ENCODE data around the gene TMEM179.

Gene TMEM179

GRCh38 chr14:104567141-104567956, 37.2 kb downstream of the TMEM179 start:
- no peak for DNase-seq

DNA sequence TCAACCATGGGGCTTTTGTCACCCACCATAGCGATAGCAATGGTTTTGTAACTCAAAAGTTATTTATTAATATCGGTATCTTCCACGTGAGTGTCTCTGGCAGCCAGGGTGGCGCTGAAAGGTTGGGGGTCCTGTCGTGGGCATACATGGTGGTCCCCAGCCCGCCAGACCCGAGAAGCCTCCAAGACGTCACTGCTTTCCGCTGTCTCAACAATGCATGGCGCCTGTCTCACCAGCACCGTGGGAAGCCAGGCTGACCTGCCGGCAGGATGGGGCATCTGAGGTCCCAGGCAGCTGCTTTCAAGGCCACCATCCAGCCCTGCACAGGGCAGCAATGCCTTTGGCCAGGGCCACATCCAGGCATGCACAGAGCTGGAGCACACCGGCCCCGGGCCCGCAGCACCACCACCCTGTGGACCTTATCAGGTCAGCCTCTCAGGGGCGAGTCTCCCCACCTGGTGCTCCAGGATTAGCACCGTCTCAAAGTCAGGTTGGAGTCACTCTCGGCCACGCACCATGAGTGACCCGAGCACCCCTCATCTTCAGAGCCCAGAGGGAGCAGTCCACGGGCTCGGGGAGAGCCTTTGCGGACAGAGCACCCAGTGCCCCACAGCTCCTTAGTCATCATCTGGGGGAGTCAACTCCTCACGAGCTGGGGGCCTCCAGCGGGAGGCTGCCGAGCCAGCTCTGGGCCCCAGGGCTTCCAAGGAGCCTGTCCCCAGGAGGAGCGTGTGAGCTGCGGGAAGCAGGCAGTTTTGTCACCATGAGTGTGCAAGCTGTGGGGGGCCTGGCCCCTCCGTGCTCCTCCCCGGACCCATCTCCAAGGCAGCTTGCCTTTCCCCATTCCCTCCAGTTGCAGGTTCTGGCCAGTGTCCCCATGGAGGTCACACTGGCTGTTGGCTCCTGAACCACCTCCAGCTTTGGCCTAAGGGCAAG, 39.6 kb downstream of the TMEM179 start:
- DNase-seq: no peak

DNA sequence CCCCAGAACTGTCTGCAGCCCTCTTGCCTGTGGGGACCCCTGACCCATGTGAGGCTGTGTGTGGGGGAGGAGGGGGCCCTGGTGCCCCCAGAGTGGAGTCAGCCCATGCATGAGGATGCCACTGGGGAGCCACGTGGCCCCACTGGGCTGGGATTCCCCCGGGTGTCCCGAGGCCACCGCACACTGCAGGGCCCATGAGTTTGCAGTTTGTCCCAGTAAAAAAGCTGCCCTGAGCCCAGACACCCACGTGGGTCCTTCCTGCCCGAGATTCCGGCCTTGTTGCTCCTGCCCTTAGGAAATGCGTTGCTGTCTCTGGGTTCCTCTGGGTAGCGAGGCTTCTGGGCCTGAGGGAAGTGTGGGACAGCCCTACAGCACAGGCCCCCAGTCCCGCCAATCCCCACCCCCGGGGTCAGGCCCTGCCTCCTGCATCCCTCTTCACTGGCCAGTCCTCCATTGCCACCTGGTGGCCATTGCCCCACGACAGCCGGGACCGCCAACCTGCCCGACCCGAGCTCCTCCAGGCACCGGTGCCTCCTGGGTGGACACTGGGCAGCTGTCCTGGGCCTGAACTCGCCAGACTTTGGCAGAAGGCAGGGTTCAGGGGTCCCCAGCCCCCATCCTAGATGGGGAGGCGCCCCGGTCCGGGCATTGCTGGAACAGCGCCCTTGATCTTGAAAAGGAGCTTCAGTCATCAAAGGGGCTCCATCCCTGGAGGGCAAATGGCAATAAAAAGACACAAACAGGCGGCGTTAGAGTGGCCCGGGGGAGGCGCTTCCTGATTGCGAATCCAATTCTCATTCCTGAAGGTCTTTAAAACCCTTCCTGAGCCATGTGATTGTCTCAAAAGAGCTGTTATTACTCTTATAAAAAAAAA, 40.6 kb downstream of the TMEM179 start:
- peak; percentile 73 to 77 for DNase-seq

DNA sequence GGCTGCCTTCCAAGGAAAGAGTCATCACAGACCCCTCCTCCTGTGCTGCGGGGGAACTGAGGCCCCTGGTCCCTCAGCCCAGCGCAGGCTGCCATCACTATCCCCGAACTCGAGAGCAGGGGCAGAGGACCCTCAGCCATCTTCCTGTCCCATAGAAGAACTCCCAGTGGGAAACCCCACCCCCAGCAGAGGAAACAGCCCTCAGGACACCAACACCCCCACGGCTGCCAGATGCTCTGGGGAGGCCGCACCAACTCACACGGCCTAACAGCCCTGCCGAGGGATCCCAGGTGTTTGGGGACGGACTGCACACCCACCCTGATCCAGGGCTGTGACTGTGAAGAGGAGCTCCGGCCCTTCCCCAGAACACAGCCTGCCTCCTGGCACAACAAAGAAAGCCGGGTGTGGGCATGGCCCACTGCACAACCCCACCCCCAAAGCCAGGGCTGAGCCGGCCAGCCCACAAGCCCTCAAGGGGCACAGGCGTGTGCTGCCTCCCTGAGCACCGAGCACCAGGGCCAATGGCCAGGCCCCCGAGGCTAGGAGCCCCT, 41.3 kb downstream of the TMEM179 start:
- DNase-seq: no peak

DNA sequence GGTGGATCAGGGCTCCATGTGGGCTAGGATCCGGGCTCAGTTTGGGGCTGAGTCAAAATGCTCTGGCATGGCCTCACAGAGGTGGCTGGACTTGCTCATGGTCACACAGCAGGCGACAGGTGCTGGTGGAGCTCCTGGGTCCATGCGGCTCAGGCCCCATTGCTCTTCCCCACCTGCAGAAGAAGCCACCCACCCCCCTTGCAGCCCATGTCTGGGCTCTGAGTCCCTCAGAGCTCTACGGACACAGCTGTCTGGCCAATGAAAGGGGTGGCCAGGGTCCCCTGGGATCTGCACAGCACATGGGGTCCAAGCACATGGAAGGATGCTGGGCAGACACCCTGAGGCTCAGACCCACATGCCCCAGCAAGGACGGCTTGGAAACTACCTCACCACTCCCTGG, 42.0 kb downstream of the TMEM179 start:
- no peak for DNase-seq

DNA sequence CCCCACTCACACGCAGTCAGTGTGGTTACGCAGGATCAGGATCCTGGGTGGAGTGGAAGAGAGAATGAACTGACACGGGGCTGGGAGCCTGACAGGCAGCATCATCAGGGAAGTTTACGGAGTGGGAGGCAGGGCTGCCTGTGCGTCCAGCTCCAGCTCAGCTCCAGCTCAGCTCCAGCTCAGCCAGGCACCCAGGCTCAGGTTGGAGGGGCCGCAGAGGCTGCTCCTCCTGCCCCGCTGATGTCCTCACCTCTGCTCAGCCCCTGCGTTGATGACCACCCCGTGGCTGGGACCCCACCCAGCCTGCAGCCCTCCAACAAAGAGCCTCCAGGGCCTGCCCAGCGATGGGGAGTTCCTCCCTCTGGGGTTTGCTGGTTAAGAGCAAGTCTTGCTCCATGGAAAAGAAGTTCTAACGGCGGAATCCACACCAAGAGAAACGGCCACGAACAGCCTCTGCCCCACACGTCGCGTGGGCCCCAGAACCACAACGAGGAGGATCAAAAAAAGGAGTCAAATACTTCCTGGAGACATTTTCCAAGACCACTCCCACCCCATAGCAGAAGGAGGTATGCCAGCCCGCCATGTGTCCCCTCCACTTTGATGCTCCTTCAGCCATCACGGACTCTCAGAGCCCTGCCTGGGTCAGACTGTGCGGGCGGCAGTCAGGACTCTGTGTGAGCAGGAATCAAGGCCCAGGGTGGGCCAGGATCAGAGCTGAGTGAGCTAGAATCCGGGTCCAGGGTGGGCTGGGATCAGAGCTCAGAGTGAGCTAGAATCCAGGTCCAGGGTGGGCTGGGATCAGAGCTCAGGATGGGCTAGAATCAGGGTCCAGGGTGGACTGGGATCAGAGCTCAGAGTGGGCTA, 42.7 kb downstream of the TMEM179 start:
- no peak for DNase-seq

GRCh38 chr14:104561124-104561557, 43.4 kb downstream of the TMEM179 start:
- DNase-seq: no peak

GRCh38 chr14:104560586-104560945, 44.0 kb downstream of the TMEM179 start:
- DNase-seq: no peak

DNA sequence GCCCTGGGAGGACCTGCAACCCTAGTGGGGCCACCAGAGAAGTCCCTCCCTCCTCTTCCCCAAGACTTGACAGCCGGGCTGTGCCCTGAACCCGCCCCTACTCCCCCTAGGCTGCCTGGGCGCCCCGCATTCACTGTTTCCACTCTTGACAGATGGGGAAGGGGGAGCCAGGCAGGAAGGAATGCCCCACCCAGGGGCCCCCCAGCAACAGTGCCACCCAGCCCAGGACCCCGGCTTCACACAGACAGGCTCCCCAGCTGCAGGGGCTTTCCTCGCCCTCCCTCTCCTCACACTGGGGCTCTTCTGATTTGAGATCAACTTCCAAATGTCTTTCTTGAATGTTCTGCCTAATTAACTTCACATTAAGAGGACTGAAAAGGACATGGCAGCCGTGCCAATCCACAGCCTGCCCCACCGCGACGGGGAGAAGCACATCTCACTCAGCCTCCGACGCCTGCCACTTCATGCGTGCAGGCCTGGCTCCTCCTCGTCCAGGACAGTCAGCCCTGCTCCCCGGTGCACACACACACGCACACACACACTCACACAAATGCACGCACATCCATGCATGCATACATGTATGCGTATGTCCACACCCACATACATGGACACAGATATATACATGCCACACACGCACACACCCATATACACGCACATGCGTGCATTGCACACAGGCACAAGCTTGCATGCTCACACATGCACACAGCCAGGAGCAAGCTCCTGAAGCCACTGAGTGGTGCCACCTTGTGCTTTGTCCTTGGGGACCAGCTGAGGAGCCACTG, 44.6 kb downstream of the TMEM179 start:
- no peak for DNase-seq

- DNase-seq: no peak
Measured at GRCh38 chr14:104559028-104559803, 45.4 kb downstream of the TMEM179 start.

- no peak for DNase-seq
Measured at GRCh38 chr14:104558231-104559027, 46.1 kb downstream of the TMEM179 start.

DNA sequence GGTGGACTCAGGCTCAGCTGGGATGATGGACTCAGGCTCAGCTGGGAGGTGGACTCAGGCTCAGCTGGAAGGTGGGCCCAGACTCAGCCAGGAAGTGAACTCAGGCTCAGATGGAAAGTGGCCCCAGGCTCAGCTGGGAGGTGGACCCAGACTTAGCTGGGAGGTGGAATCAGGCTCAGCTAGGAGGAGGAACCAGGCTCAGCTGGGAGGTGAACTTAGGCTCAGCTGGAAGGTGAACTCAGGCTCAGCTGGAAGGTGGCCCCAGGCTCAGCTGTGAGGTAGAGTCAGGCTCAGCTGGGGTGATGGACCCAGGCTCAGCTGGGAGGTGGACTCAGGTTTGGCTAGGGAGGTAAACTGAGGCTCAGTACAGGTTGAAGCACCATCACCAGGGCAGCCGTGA, 46.8 kb downstream of the TMEM179 start:
- DNase-seq: no peak

DNA sequence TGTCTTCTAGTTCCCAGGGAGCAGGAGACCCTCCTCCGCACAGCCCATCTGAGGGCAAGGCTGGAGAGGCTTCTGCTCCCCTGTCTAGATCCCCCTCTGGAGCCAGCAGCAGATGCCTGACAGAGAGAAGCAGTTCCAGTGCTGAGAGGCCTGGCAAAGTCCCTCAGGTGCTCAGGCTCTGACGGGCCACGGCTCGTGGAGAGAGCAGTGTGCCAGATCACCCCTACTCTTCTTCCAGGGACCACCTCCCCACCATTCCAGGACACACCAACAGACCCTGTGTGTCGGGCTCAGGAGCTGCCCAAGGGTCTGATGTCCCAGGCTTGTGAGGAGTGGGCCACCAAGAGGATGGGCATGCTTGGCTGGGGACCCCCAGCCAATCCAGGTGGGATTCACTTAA, 47.5 kb downstream of the TMEM179 start:
- no peak for DNase-seq

GRCh38 chr14:104556256-104557021, 48.1 kb downstream of the TMEM179 start:
- DNase-seq: no peak

DNA sequence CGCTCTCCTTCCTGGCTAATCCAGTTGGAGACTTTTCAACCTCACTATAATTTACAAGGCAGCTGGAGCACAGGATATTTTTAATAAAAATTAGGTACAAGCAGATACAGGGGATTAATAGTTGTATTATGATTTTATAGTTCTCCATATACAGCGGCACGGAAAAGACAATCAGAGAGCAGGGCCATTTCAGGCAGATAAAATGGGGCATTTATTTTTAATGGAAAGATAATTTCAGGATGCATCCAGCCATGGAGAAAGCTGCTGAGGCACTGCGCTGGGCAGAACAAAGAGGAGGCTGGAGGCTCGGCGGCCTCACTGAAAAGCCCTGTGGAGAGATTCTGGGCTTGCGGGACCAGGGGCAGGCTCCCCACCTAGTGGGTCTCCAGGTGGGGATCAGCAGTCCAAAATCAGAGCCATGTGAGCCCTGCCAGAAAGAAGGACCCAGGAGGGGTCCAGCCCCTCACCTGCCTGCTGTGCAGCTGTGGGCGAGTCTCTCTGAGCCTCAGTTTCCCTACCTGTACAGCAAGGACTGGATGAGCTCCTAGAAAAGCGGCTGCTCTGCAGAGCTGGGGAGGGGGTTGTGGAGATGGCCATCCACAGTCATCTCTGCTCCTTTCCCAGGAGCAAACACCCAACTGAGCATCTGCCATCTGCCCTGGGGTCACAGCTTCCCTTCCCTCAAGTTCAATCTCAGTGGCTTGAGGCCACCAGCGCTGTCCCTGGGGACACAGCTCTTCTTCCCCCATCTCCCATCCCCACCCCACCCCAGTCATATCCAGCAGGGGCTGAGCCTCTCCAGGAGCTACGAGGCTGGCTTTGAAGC, 48.9 kb downstream of the TMEM179 start:
- no peak for DNase-seq

DNA sequence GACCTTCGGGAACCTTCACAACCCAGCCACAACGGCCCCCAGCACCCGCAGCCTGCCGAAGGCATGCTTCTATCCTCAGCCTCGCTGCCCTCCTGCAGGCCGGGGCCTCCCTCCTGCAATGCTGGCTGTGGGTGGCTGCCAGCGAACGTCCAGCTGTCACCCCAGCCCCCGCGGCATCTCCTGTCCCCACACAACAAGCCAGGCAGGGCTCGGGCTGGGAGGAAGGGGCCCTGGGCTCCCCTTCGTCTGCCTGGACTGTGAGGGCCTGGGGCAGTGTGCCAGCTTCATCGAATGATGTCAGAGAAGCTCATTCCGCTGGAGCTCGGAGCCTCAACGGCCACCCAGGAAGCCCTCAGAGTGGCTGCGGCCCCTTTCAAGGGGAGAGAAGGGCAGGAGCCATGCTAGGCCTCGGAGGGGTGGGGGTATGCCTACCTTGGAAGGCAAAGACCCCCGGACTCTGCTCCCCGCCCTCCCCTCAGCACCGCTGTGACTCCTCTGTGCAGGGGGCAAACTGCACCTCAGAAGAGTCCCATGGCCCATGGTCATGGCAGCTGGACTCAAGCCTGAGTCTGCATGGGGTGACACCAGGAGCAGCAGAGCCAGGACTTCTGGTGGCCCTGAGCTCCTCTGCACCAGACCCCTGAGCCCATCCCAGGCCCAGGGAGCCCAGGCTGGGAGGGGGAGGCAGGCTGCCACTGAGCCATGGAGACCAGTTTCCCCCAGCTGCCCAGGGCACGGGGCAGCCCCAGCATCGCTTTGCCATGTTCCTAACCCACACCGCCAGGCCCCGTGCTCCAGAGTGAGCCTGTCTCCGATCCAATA, 49.8 kb downstream of the TMEM179 start:
- no peak for DNase-seq

All from stimulated activated CD4-positive, alpha-beta T cell treated with anti-CD3 and anti-CD28 coated beads, Interleukin-2, amount 100 ng/mL, for 24 hours (primary cell).